GM12801 (cell line): Measurements from ENCODE around the gene CYS1.

ENCODE experiments used
- CTCF ChIP-seq: IDR thresholded peaks from one replicate; pipeline ENCODE4 v1.5.1; 2011; ENCODE audit warnings: control low read depth; ENCODE audit not compliant: insufficient read length; ENCODE audit errors: extremely low read depth

CYS1 gene

GRCh38 chr2:10028988-10029874 lies 51.0 kb downstream of the CYS1 start:
- TF ChIP-seq CTCF: no peak

DNA sequence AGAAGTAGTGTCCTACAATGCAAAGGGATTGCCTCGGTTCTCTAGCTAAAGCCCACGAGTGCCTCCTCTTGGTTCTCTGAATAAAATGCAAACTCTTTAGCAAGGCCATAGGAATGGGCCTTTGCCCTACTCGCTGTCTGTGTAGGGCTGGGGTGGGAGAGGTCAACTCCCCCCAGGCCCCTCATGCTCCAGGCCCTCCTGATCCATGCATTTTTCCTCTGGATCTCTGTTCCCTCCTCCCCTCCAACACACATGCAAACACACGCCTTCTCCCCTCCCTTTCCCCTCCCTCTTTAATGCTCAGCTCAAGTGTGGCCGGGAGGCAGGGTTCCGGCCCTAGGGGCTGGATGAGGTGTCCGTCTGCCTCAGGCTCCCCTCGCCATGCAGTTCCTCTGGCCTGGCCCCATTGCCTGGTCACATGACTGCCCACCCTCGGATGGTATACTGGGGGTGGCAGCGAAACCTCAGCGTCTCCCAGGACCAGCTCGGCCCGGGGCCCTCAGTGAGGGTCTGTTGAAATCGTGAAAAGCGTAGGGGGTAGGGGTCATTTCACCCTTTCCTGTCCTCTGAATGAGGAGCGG lies 51.7 kb downstream of the CYS1 start:
- TF ChIP-seq CTCF: no peak

GRCh38 chr2:10027660-10028330 lies 52.4 kb downstream of the CYS1 start:
- TF ChIP-seq CTCF: no peak

- no peak for TF ChIP-seq CTCF
Observed at GRCh38 chr2:10026940-10027569, 53.2 kb downstream of the CYS1 start.

DNA sequence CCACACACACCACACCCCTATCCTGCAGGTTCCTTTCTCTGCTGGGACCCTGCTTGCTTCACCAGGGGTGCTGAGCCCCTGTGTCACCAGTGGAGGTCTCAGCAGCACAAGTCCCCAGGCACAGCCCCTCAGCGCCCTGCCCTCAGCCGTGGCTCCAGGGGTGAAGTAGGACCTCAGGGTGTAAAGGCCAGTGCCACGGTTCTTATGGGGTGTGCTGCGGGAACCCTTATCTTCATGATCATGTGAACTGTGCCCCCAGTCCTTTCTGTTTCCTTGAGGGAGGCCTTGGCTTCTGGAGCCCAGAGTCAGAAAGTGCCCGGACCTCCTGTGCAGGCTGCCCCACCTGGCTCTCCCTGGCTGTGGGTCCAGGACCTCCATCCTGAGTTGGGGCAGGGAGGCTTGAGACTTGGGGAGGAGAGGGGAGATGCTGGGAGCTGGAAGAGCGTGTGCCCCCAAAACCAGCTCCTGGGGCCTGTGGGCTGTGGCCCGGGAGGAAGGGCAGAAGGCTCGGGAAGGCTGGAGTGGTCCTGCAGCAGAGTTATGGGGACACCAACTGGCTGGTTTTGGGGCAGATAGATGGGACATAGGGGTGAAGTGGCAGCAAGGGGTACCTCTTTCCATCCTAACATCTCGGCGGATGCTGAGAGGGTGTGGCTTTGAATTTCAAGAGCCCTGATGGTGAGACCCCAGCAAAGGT lies 57.1 kb downstream of the CYS1 start:
- no peak for TF ChIP-seq CTCF

DNA sequence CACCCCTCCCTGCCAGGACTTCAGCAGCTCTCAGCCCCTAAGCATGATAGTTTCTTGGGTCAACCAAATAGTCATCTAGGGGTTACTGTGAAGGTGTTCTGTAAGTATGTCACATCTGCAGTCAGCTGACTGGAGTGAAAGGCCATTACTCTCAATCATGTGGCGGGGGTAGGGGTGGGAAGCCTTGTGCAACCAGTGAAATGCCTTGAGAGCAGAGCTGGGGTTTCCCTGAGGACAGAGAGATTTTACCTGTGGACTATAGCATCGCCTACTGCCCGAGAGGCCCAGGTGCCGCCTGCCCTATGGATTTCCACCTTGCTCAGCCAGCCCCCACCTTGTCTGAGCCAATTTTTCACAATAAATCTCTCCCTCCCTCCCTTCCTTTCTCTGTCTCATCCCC lies 57.8 kb downstream of the CYS1 start:
- no peak for TF ChIP-seq CTCF
